Endodermal cell (in vitro differentiated cells): ENCODE measurements around the gene RAI14. TPM values are rescaled to one million over a fixed set of nuclear protein-coding genes. Genes with fewer than 3 reads are reported as not detected.

Experiments used
- DNase-seq: peaks from one replicate; pipeline ENCODE4 v3.0.0-alpha.2; 2017
- H3K27ac ChIP-seq: 2 replicates; pipeline ENCODE4 v1.5.1; 2013; ENCODE audit warnings: mild to moderate bottlenecking, low read depth, low read length, moderate library complexity
- H3K27me3 ChIP-seq: 2 replicates; pipeline ENCODE4 v1.6.1; 2013; ENCODE audit warnings: mild to moderate bottlenecking, low read length, moderate library complexity; ENCODE audit not compliant: insufficient read depth, control insufficient read depth, poor library complexity, severe bottlenecking
- H3K36me3 ChIP-seq: 2 replicates; pipeline ENCODE4 v1.7.0; 2013; ENCODE audit warnings: mild to moderate bottlenecking, low read length, moderate library complexity; ENCODE audit not compliant: control insufficient read depth, insufficient read depth
- H3K4me1 ChIP-seq: one replicate; pipeline ENCODE4 v1.7.0; 2013; ENCODE audit warnings: low read length; ENCODE audit not compliant: control insufficient read depth, insufficient read depth
- H3K4me3 ChIP-seq: 2 replicates; pipeline ENCODE4 v1.5.1; 2013; ENCODE audit warnings: mild to moderate bottlenecking, low read length, moderate library complexity
- H3K9ac ChIP-seq: 2 replicates; pipeline ENCODE4 v1.6.1; 2013; ENCODE audit warnings: mild to moderate bottlenecking, low read length, moderate library complexity; ENCODE audit not compliant: poor library complexity, severe bottlenecking; ENCODE audit errors: extremely low read depth
- H3K9me3 ChIP-seq: 2 replicates; pipeline ENCODE4 v1.6.1; 2013; ENCODE audit warnings: mild to moderate bottlenecking, low read length, moderate library complexity; ENCODE audit not compliant: control insufficient read depth
- H3K27ac Mint-ChIP-seq: 2 replicates; pipeline ENCODE4 v1.8.0; 2020; ENCODE audit warnings: mixed read lengths
- H3K27me3 Mint-ChIP-seq: 2 replicates; pipeline ENCODE4 v1.8.0; 2021; ENCODE audit warnings: mild to moderate bottlenecking, mixed read lengths; ENCODE audit not compliant: insufficient read depth
- H3K36me3 Mint-ChIP-seq: 2 replicates; pipeline ENCODE4 v1.8.0; 2020; ENCODE audit warnings: low read depth, mixed read lengths
- H3K4me1 Mint-ChIP-seq: 2 replicates; pipeline ENCODE4 v1.8.0; 2020; ENCODE audit warnings: mixed read lengths
- H3K4me3 Mint-ChIP-seq: 2 replicates; pipeline ENCODE4 v1.8.0; 2020; ENCODE audit warnings: mild to moderate bottlenecking, moderate library complexity, mixed read lengths
- H3K9me3 Mint-ChIP-seq: 2 replicates; pipeline ENCODE4 v1.8.0; 2020; ENCODE audit warnings: mild to moderate bottlenecking, mixed read lengths
- WGBS, 2 experiments: methylation state at CpG; one replicate each; pipeline versions ENCODE4 v1.1.5 to v1.1.7; 2013; ENCODE audit warnings: missing lambda C conversion rate in 2 of 2, mixed read lengths in 1 of 2; ENCODE audit not compliant: insufficient coverage in 1 of 2, insufficient read length in 1 of 2; 5-methylcytosine and 5-hydroxymethylcytosine counted together
- total RNA-seq, 2 donors: library from RNA; stranded (reverse); fragmentation: NEBNext Ultra II Directional in 1 of 2; extraction: Animal tissue kit (Norgen Biotek cat#: 25700) in 1 of 2; gene quantifications; 2 replicates in 1 of 2; 3 replicates in 1 of 2; pipeline ENCODE4 v1.2.1, GENCODE V29; 2021
- TF ChIP-seq, protein P1 (sequence below): fragments of 200-600 bp; sonication (generic); conservative IDR thresholded peaks from 2 replicates; pipeline ENCODE4 v1.5.0; 2021; ENCODE audit warnings: antibody characterized with exemption, mild to moderate bottlenecking

The RAI14 gene
- total RNA-seq, 2 donors from 2014 or later = 66.6 to 87.5 TPM

DNA sequence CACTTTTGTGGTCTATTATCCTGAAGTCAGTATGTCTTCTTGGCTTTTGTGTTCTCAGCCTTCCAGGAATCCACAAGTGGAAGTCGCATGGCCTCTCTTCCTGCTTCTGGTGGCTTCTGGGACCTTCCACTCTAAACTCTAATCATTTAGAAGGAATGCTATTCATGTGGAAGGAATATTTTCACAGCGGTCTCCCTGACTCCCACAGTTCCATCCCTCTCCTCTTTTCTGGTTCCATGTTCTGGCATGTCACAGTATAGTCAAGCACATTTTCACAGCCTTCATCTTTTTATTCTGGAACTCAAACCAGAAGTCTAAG is 7.3 kb upstream of the RAI14 start:
- H3K27ac ChIP-seq = no peak overlapping the region
- no peaks in the 10 kb centered on the region for H3K36me3 ChIP-seq
- Mint-ChIP-seq H3K4me1 (no peaks in the 10 kb centered on the region), H3K27me3 (peaks cover 3% of the 10 kb centered on the region), H3K4me3 (no peak overlapping the region), H3K27ac (no peak overlapping the region), H3K36me3 (no peaks in the 10 kb centered on the region), H3K9me3 (peaks cover 15% of the 10 kb centered on the region)
- TF ChIP-seq, protein P1, sequence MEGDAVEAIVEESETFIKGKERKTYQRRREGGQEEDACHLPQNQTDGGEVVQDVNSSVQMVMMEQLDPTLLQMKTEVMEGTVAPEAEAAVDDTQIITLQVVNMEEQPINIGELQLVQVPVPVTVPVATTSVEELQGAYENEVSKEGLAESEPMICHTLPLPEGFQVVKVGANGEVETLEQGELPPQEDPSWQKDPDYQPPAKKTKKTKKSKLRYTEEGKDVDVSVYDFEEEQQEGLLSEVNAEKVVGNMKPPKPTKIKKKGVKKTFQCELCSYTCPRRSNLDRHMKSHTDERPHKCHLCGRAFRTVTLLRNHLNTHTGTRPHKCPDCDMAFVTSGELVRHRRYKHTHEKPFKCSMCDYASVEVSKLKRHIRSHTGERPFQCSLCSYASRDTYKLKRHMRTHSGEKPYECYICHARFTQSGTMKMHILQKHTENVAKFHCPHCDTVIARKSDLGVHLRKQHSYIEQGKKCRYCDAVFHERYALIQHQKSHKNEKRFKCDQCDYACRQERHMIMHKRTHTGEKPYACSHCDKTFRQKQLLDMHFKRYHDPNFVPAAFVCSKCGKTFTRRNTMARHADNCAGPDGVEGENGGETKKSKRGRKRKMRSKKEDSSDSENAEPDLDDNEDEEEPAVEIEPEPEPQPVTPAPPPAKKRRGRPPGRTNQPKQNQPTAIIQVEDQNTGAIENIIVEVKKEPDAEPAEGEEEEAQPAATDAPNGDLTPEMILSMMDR = no peak
- no peak overlapping the region for H3K9ac ChIP-seq
- H3K9me3 ChIP-seq = no peaks in the 10 kb centered on the region
- H3K4me1 ChIP-seq = no peaks in the 10 kb centered on the region
- 92 to 100% methylated on average over 1 to 2 of the region's 2 CpGs for WGBS, 2 experiments
- H3K4me3 ChIP-seq = no peak overlapping the region
- DNase-seq = no peak
- no peaks in the 10 kb centered on the region for H3K27me3 ChIP-seq

DNA sequence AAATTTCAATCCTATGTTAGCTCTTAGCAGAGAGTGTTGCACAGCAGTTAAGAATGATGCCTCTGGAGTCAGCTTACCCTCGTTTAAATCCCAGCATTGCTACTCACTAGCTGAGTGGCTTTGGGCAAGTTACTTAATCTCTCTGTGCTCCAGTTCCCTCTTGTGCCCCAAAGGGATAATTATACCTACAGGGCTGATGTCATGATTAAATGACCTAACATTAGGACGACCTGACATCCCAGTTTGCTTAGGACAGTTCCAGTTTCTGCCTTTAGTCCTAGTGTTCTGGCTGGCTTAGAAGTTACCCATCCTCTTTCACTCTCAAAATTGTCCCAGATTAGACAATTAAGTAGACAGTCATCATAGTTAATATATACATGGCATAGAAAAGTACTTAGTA is 4.3 kb upstream of the RAI14 start:
- H3K4me3 Mint-ChIP-seq = no peak overlapping the region
- 70 to 85% methylated on average over 2 of the region's 2 CpGs for WGBS, 2 experiments
- H3K4me1 Mint-ChIP-seq = peaks cover 4% of the 10 kb centered on the region
- no peaks in the 10 kb centered on the region for H3K4me1 ChIP-seq
- H3K36me3 Mint-ChIP-seq = no peaks in the 10 kb centered on the region
- no peaks in the 10 kb centered on the region for H3K36me3 ChIP-seq
- H3K4me3 ChIP-seq = no peak overlapping the region
- H3K9me3 ChIP-seq = no peaks in the 10 kb centered on the region
- H3K27me3 ChIP-seq = no peaks in the 10 kb centered on the region
- H3K27ac Mint-ChIP-seq = no peak overlapping the region
- TF ChIP-seq, protein P1 = no peak
- DNase-seq = no peak
- peaks cover 1% of the 10 kb centered on the region for H3K27me3 Mint-ChIP-seq
- H3K9ac ChIP-seq = no peak overlapping the region
- H3K9me3 Mint-ChIP-seq = peaks cover 5% of the 10 kb centered on the region
- H3K27ac ChIP-seq = no peak overlapping the region

DNA sequence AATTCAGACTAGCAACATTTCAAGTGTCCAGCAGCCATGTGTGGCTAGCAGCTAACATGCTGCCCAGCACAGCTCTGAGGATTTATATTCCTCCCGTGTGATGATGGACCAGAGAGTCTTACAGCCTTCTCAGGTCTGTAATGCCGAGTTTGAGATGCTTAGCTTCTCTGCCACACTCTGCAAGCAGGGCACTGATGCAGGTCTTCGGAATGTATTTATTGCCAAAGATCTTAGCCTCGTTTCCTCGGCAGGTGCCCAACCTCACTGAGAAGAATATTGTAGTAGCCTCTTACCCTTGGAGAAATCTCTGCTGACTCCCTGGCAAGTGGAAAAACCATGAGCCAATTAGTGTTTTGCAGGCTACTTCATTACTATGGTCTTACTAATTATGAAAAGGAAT is 3.7 kb upstream of the RAI14 start:
- no peaks in the 10 kb centered on the region for H3K36me3 ChIP-seq
- no peak overlapping the region for H3K27ac ChIP-seq
- no peaks in the 10 kb centered on the region for H3K4me1 ChIP-seq
- Mint-ChIP-seq H3K4me3 (no peak overlapping the region), H3K9me3 (no peaks in the 10 kb centered on the region), H3K27me3 (peaks cover 1% of the 10 kb centered on the region), H3K27ac (no peak overlapping the region), H3K4me1 (peaks cover 5% of the 10 kb centered on the region), H3K36me3 (no peaks in the 10 kb centered on the region)
- no peak for DNase-seq
- no peaks in the 10 kb centered on the region for H3K9me3 ChIP-seq
- H3K9ac ChIP-seq = no peak overlapping the region
- TF ChIP-seq, protein P1 = no peak
- H3K4me3 ChIP-seq = no peak overlapping the region
- no peaks in the 10 kb centered on the region for H3K27me3 ChIP-seq
- WGBS, 2 experiments = 73 to 75% methylated on average over 5 of the region's 5 CpGs
